HG03066 (cell line): ENCODE results near the gene HSPD1.

Experiments used
- ATAC-seq: cut with Tn5 transposase; IDR thresholded peaks from one replicate; pipeline ENCODE4 v1.9.1; 2021; ENCODE audit warnings: low read depth; ENCODE audit not compliant: unreplicated experiment

The HSPD1 gene

DNA sequence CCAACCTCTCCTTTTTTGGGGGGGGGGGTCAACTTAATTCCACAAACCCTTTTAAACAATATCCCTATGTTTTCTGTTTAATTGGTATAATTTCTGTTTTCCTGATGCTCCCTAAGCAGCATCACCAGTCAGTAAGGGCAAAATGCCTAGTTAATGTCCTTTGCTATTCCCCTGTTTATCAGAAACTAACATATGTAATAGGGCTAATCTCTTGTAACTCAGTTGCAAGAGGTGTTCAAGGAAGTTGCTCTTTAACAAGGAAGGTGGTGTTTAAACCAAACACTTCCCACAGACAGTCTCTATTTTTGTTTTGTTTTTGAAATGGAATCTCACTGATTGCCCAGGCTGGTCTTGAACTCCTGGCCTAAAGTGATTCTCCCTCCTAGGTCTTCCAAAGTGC is 52.8 kb downstream of the HSPD1 start:
- no peak for ATAC-seq

DNA sequence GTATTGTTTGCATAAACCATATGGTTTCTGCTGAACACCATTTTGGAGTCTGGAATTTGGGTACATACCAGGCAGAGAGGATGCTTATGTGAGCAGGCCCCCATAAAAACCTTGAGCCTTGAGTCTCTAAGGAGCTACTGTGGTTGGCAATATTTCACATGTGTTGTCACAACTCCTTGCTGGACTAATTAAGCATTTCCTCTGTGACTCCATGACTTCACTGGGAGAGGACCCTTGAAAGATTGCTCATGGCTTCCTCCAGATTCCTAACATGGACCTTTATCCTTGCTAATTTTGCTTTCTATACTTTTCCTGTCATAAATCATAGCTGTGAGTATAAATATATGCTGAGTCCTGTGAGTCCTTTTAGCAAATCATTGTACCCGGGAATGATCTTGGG is 53.9 kb downstream of the HSPD1 start:
- ATAC-seq: no peak

DNA sequence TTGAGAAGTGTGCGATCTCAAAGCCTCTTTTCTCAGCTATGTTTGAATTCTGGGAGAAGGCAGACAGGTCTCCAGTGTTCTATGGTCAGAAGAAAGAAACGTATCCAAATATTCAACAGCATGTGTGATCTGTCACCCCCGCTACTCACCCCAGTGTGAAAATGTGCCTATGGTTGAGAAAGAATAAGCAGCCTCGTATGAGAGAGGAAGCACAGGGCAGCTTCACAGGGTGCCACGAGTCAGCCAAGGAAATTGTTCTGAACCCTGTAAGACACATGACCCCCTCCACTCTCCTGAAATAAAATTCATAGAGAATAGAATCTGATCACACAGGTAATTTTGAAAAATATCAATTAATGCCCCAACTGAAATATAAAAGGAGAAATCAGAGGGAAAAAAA is 56.8 kb downstream of the HSPD1 start:
- no peak for ATAC-seq

DNA sequence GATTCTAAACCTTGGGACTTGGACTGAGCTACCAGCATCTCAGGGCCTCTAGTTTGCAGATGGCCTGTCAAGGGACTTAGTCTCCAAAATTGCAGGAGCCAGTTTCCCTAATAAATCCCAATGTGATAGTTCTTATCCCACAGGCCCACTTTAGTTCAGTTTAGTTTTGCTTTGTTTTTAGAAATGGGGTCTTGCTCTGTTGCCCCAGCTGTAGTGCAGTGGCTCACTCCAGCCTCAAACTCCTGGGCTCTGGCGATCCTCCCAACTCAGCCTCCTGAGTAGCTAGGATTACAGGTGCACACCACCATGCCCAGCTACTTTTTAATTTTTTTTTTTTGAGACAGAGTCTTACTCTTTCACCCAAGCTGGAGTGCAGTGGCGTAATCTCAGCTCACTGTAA is 62.3 kb downstream of the HSPD1 start:
- no peak for ATAC-seq
